ENCODE measurements around the gene TIGD2. TPM values are rescaled to one million over a fixed set of nuclear protein-coding genes. Genes with fewer than 3 reads are reported as not detected.

The TIGD2 gene
- total RNA-seq, 1 donor from 2014 or later, result 5.2 TPM

GRCh38 chr4:89117115-89117514 is 5.8 kb downstream of the TIGD2 start:
- Mint-ChIP-seq H3K4me1 (ENCODE audit: low read depth) (peaks cover 7% of the 10 kb centered on the region), H3K27ac (ENCODE audit: unreplicated experiment) (no peak overlapping the region), H3K27me3 (ENCODE audit: low read depth) (no peaks in the 10 kb centered on the region), H3K4me3 (ENCODE audit: unreplicated experiment) (no peak overlapping the region), H3K36me3 (ENCODE audit: low read depth) (no peaks in the 10 kb centered on the region), H3K9me3 (ENCODE audit: low read depth) (no peaks in the 10 kb centered on the region)
- TF ChIP-seq CTCF (IDR thresholded peaks at IDR 0.05), result no peak
- DNase-seq (ENCODE audit: low spot score), result no peak

DNA sequence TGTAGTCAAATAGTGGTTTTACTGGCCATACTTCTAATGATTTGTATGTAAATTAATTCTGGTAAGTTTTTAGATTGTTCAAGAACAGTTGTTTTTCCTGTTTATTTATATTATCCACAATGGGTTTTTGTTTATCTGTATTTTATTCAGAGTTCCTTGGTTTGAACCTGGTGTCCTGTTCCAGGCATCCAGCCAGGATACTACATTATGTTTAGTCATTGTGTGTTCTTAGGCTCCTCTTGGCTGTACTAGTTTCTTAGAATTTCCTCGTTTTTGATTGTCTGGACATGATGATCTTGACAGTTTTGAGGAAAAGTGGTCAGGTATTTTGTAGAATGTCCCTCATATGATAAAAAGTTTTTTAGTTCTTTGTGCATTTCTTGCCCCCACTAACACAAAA is 7.8 kb downstream of the TIGD2 start:
- Mint-ChIP-seq H3K27me3 (ENCODE audit: low read depth) (no peaks in the 10 kb centered on the region), H3K27ac (ENCODE audit: unreplicated experiment) (no peak overlapping the region), H3K36me3 (ENCODE audit: low read depth) (no peaks in the 10 kb centered on the region), H3K4me3 (ENCODE audit: unreplicated experiment) (no peak overlapping the region), H3K4me1 (ENCODE audit: low read depth) (peaks cover 14% of the 10 kb centered on the region), H3K9me3 (ENCODE audit: low read depth) (no peaks in the 10 kb centered on the region)
- no peak for DNase-seq (ENCODE audit: low spot score)
- no peak for TF ChIP-seq CTCF (IDR thresholded peaks at IDR 0.05)

GRCh38 chr4:89119836-89120235 is 8.5 kb downstream of the TIGD2 start:
- no peak overlapping the region for H3K4me3 Mint-ChIP-seq (ENCODE audit: unreplicated experiment)
- no peak for TF ChIP-seq CTCF (IDR thresholded peaks at IDR 0.05)
- no peaks in the 10 kb centered on the region for H3K36me3 Mint-ChIP-seq (ENCODE audit: low read depth)
- no peaks in the 10 kb centered on the region for H3K27me3 Mint-ChIP-seq (ENCODE audit: low read depth)
- H3K27ac Mint-ChIP-seq (ENCODE audit: unreplicated experiment), result no peak overlapping the region
- H3K9me3 Mint-ChIP-seq (ENCODE audit: low read depth), result no peaks in the 10 kb centered on the region
- no peak for DNase-seq (ENCODE audit: low spot score)
- peaks cover 14% of the 10 kb centered on the region for H3K4me1 Mint-ChIP-seq (ENCODE audit: low read depth)

DNA sequence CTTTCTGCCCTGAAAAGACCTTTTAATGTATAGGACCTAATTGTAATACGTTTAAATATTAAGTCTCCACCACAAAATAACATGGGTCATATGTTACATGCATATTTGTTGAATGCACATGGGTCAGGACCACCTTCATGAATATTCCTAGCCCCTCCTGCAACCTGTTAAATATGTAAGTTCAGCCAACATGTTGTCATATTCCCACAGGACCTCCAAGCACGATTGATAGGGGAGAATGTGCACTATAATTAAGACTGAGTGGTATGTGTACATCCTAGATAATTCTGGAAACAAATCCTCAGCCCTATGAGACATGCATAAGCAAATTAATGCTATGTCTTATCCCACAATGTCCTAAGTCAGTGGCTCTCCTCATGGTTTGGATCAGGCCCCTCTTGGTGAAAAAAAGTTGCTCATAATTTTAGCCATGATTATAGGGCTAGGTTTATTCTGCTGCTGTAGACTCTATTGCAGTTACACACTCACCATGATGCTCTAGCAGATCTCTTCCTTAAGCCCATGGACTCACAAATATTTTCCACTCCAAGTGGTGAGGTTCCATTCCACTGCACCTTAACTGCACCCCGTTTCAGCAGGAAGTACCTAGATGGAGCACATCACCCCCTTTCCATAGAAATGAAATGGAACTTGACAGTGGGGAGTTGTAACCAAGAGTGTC is 10.2 kb downstream of the TIGD2 start:
- Mint-ChIP-seq H3K4me3 (ENCODE audit: unreplicated experiment) (no peak overlapping the region), H3K36me3 (ENCODE audit: low read depth) (no peaks in the 10 kb centered on the region), H3K27me3 (ENCODE audit: low read depth) (no peaks in the 10 kb centered on the region), H3K27ac (ENCODE audit: unreplicated experiment) (no peak overlapping the region), H3K9me3 (ENCODE audit: low read depth) (no peaks in the 10 kb centered on the region), H3K4me1 (ENCODE audit: low read depth) (peaks cover 14% of the 10 kb centered on the region)
- no peak for TF ChIP-seq CTCF (IDR thresholded peaks at IDR 0.05)
- DNase-seq (ENCODE audit: low spot score), result no peak

GRCh38 chr4:89123451-89123851 is 12.1 kb downstream of the TIGD2 start:
- no peak overlapping the region for H3K4me3 Mint-ChIP-seq (ENCODE audit: unreplicated experiment)
- H3K4me1 Mint-ChIP-seq (ENCODE audit: low read depth), result peaks cover 15% of the 10 kb centered on the region
- no peak overlapping the region for H3K27ac Mint-ChIP-seq (ENCODE audit: unreplicated experiment)
- H3K36me3 Mint-ChIP-seq (ENCODE audit: low read depth), result no peaks in the 10 kb centered on the region
- no peaks in the 10 kb centered on the region for H3K27me3 Mint-ChIP-seq (ENCODE audit: low read depth)
- TF ChIP-seq CTCF (IDR thresholded peaks at IDR 0.05), result no peak
- H3K9me3 Mint-ChIP-seq (ENCODE audit: low read depth), result no peaks in the 10 kb centered on the region
- no peak for DNase-seq (ENCODE audit: low spot score)
